ENCODE data around the gene MIA2.

The MIA2 gene

DNA sequence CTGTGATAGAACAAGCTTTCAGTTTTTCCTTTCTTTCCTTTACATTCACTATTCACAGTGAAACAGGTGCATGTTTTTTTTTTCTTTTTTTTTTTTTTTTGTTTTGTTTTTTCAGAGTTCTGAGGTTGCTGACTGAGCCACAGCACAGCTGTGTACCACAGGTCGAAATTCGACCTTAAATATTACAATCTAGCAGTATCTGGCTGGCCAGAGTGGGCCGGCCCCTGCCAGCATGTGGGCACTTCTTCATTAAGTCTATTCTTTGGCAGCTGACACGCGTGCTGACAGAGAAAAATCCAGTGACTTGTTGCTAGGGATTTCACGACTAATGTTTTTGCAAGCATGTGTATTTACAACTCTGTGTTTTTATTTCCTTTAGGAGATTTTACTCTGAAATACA is 164.7 kb downstream of the MIA2 start:
- DNase-seq: no peak

DNA sequence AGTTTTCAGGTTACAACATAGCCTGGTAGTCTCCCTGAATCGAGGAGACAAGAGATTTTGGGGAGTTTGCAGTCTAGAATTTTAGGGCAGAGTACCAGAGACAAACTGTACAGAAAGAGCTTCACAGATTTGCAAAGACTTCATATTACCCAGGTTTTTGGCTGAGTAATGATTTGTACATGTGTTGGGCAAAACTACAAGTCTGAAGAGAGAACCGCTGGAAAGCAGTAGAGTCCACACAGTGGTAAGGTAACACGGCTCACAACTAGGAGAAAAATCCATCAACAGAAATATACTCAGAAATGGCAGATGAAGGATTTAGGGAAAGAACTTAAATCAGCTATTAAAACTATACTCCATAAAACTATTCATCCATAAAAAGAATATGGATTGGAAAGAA is 172.8 kb downstream of the MIA2 start:
- DNase-seq: no peak

- DNase-seq: no peak
These were observed 182.4 kb downstream of the MIA2 start for GRCh38 chr14:39416072-39416471.

DNA sequence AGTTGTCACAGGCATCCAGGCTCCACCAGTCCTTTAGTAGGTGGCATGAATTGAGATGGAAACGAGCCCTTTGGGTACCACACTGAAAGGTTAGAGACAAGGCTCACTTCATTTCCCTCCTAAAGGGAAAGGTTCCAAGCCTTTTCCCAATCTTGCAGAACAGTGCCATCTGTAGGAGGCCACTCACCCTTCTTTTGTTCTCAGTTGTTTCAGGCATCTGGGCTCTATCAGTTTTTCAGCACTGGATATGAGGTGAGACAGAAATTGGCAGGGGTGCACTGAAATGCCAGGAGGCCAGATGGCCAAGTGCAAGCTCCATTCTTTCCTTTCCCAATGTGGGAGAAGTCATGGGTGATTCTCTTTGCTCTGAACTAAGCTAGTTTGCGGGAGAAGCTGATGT is 183.3 kb downstream of the MIA2 start:
- no peak for DNase-seq

DNA sequence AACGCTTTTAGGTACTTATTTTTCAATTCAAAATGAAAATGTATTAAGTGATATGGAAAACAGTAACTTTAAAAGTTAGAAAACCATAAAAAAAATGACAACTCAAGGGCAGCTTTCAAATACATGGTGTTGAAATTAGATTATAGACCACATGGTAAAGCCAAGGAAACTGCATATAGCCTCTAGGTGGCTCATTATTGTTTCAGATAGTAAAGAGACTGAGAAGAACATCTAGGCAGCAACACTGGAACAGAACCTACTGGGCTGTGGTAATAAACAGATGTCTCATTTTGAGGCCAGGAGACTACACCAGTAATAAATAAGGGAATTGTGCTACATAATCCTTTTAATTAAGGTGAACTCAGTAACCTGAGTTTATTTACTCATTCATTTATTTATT is 185.6 kb downstream of the MIA2 start:
- DNase-seq: no peak

DNA sequence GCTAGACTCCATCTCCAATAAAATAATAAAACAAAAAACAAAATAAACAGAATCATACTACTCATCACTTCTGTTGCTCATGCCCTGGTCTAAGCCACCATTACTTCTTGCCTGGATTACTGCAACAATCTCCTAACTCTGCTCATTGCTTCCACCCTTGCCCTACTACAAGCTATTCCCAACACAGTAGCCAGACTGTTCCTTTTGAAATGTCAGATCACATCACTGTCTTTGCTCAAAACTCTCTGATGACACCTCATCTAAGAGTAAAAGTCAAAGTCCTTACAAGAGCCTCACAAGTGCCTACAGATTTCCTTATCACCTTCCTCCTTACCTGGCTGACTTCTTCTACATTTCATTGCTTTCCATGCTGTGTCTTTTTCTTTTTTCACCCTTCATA is 188.5 kb downstream of the MIA2 start:
- DNase-seq: no peak

DNA sequence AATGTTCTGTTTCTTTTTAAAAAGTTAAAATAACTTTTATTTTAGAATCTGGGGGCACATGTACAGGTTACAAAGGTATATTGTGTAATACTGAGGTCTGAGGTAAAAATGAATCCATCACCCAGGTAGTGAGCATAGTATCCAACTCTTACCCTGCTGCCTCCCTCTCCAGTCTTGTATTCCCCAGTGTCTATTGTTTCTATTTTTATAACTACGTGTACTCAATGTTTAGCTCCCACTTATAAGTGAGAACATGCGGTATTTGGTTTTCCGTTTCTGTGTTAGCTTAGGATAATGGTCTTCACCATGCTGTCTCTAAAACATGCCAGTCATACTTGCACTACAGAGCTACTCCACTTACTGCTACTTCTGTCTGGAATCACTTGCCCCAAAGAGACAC is 190.1 kb downstream of the MIA2 start:
- DNase-seq: no peak

GRCh38 chr14:39425947-39426346 is 192.2 kb downstream of the MIA2 start:
- no peak for DNase-seq

GRCh38 chr14:39426605-39427004 is 192.9 kb downstream of the MIA2 start:
- DNase-seq: peak in 1 of 2 donors; percentile 33

GRCh38 chr14:39428118-39428517 is 194.4 kb downstream of the MIA2 start:
- no peak for DNase-seq

DNA sequence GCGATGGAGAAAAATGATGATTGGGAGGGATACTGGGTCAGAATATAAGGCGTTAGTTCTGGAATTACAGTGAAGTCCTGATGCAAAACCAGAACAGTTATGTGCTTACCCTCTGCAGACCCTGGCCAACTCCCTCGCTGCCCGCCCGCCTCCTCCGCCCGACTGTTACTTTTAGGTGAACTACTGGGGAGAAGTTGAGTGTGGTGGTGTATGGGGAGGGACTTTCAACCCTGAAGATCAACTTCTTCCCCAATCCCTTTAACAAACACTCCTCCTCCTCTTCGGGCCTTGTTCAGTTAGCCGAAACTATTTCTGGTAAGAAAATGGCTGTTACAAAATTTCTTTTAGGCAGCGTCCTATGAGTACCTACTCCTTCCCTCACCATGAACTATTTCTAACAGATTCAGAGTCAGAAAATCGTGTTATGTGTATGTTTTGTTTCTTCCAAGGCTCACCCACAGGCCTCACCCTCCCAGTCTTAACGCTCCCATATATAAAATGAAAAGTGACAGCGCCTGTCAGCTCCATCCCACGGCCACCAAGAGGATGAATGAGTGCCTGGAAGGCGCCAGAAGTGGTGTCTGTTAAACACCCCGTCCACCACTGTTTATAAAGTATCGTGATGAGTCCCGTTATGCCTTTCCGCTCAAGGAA is 197.2 kb downstream of the MIA2 start:
- DNase-seq: no peak

- DNase-seq: peak; percentile 59 to 60
These were observed 197.9 kb downstream of the MIA2 start for GRCh38 chr14:39431416-39432178.

- DNase-seq: peak; percentile 98
These were observed 198.5 kb downstream of the MIA2 start, which contains the start of gene FBXO33 for GRCh38 chr14:39432179-39432618. Gene FBXO33 (minus strand): TSS chr14:39432433. CDS start chr14:39432162, 271 bp downstream.

- peak; percentile 76 to 82 for DNase-seq
These were observed 199.1 kb downstream of the MIA2 start for GRCh38 chr14:39432619-39433451.

- no peak for DNase-seq
These were observed 199.7 kb downstream of the MIA2 start for GRCh38 chr14:39433452-39433813.

GRCh38 chr14:39434401-39434800 is 200.7 kb downstream of the MIA2 start:
- DNase-seq: no peak

GRCh38 chr14:39435241-39435640 is 201.5 kb downstream of the MIA2 start:
- no peak for DNase-seq
